Measurements from ENCODE around the gene EIF3A. TPM values are rescaled to one million over a fixed set of nuclear protein-coding genes. Genes with fewer than 3 reads are reported as not detected.

EIF3A gene
- total RNA-seq = 102 TPM

GRCh38 chr10:119080521-119081259 is at the start of gene EIF3A:
TSS of gene EIF3A (minus strand) at chr10:119080817. CDS start at chr10:119080676, 141 bp downstream.

GRCh38 chr10:119103903-119104653 is 23.5 kb upstream of the EIF3A start, which contains the start of gene DENND10:
TSS of gene DENND10 (plus strand) at chr10:119104113. CDS start at chr10:119104143, 30 bp downstream.

GRCh38 chr10:119029613-119030420 is 50.8 kb downstream of the EIF3A start, which contains the start of gene NANOS1:
TSS of gene NANOS1 (plus strand) at chr10:119029714. CDS start at chr10:119029802, 88 bp downstream.

Small RNA genes lying within 50 kb of the gene (small RNA-seq; reads per million reads assigned to genes)
- gene AL355598.1 (ENCODE audit: low replicate concordance) (not detected), gene RF00413 (ENCODE audit: low replicate concordance) (not detected), gene SNORA19 (ENCODE audit: low replicate concordance) (not detected)

Other genes with a start within 250 kb of the EIF3A start
- 2.8 TPM for gene NANOS1, start 51.1 kb downstream of the EIF3A start, total RNA-seq
- gene DENND10, start 23.3 kb upstream of the EIF3A start, total RNA-seq = 56.3 TPM
- gene SFXN4, start 84.9 kb upstream of the EIF3A start, total RNA-seq = 15.0 TPM
- 84.8 TPM for gene PRDX3, start 98.0 kb upstream of the EIF3A start, total RNA-seq
- 14.7 TPM for gene GRK5, start 126.8 kb upstream of the EIF3A start, total RNA-seq

Data from parietal lobe (tissue), 2 donors.